HTERT RPE-1 (cell line): ENCODE results near the gene GSTA1.
"Not testable (repeated sequence)": the region's sequence is repeated elsewhere in the genome, so short reads cannot be mapped to it uniquely, and the experiment has no call there.

Source experiments
- in situ Hi-C: fragments of 300-500 bp; cut with MboI; formaldehyde crosslinking; loops from 4 replicates; pipeline ENCODE4 v1.14.3; 2020; ENCODE audit warnings: low sequenced_read_pairs

GSTA1 gene

GRCh38 chr6:52803668-52804255, at the start of gene GSTA1:
Gene GSTA1 (minus strand): TSS chr6:52803816. CDS start chr6:52799267, 4,549 bp downstream.
- in situ Hi-C loops, result not testable (repeated sequence)

- in situ Hi-C loops, result no loop called here
Observed at GRCh38 chr6:52849137-52849536, 45.5 kb upstream of the GSTA1 start.

GRCh38 chr6:52846002-52846401, 42.4 kb upstream of the GSTA1 start:
- in situ Hi-C loops, result no loop called here

GRCh38 chr6:52843605-52844004, 40.0 kb upstream of the GSTA1 start:
- in situ Hi-C loops, result no loop called here

- in situ Hi-C loops, result no loop called here
Observed at GRCh38 chr6:52840763-52841585, 37.4 kb upstream of the GSTA1 start, which contains the start of gene GSTA5. Gene GSTA5 (minus strand): TSS chr6:52840813.

- in situ Hi-C loops, result no loop called here
Observed at GRCh38 chr6:52839124-52840055, 35.8 kb upstream of the GSTA1 start.

GRCh38 chr6:52834481-52834880, 30.9 kb upstream of the GSTA1 start:
- in situ Hi-C loops, result no loop called here

GRCh38 chr6:52830869-52831268, 27.3 kb upstream of the GSTA1 start:
- in situ Hi-C loops, result not testable (repeated sequence)

GRCh38 chr6:52829046-52829817, 25.6 kb upstream of the GSTA1 start:
- in situ Hi-C loops, result no loop called here

- in situ Hi-C loops, result not testable (repeated sequence)
Observed at GRCh38 chr6:52828621-52829020, 25.0 kb upstream of the GSTA1 start.

- in situ Hi-C loops, result not testable (repeated sequence)
Observed at GRCh38 chr6:52827073-52827783, 23.6 kb upstream of the GSTA1 start.

- in situ Hi-C loops, result no loop called here
Observed at GRCh38 chr6:52826513-52826912, 22.9 kb upstream of the GSTA1 start.

- in situ Hi-C loops, result not testable (repeated sequence)
Observed at GRCh38 chr6:52825900-52826459, 22.4 kb upstream of the GSTA1 start.

- in situ Hi-C loops, result not testable (repeated sequence)
Observed at GRCh38 chr6:52825270-52825793, 21.7 kb upstream of the GSTA1 start.

GRCh38 chr6:52821842-52822241, 18.2 kb upstream of the GSTA1 start:
- in situ Hi-C loops, result no loop called here

GRCh38 chr6:52820198-52820597, 16.6 kb upstream of the GSTA1 start:
- in situ Hi-C loops, result no loop called here

- in situ Hi-C loops, result no loop called here
Observed at GRCh38 chr6:52815167-52816092, 11.8 kb upstream of the GSTA1 start.

GRCh38 chr6:52814545-52814944, 10.9 kb upstream of the GSTA1 start:
- in situ Hi-C loops, result not testable (repeated sequence)
